ENCODE data around the gene LMF2.

The LMF2 gene

DNA sequence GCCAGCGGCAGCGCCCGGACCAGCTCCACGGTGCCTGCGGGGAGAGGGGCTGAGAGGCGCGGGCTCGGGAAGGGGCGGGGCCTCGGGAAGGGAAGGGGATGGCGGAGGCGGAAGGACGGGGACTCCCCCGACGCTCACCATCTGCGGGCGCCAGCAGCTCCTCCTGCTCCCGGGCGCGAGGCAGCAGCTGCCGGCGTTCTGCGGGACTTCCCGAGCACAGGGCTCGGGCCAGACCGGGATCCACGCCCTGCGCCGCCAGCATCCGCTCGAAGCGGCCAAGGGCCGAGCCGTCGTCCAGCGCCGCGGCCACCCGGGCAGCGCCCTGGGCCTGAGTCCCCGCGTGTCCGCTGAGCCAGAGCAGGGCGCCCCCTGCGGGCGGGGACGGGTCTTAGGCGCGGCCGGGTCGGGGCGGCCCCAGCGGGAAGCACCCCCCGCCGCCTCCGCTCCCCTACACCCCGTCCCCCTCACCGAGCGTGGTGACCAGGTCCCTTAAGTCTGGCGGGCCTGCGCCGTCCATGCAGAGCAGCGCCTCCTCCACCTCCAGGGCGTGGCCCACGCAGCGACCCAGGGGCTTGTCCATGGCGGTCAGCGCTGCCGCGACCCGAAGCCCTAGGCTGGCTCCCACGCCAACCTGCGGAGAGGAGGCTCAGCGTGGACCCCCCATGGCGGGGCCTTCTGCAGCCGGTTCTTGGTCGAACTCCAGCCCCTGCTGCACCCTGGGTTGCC is 18.8 kb upstream of the LMF2 start (continued):
- TF ChIP-seq HOXC10 (CRISPR knock-in tag; IDR thresholded peaks at IDR 0.05) = 0 out of 2 replicates have a peak, but pooled peaks have one; percentile 37
- peak; percentile 64 for TF ChIP-seq YY1 (tag by site-specific recombination; IDR thresholded peaks at IDR 0.05)
- no peak for TF ChIP-seq ZBTB26 (tag by site-specific recombination; optimal IDR thresholded peaks at IDR 0.05)
- TF ChIP-seq, protein P1, sequence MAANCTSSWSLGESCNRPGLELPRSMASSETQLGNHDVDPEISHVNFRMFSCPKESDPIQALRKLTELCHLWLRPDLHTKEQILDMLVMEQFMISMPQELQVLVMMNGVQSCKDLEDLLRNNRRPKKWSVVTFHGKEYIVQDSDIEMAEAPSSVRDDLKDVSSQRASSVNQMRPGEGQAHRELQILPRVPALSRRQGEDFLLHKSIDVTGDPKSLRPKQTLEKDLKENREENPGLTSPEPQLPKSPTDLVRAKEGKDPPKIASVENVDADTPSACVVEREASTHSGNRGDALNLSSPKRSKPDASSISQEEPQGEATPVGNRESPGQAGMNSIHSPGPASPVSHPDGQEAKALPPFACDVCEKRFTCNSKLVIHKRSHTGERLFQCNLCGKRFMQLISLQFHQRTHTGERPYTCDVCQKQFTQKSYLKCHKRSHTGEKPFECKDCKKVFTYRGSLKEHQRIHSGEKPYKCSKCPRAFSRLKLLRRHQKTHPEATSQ (tag by site-specific recombination; IDR thresholded peaks at IDR 0.05) = 0 out of 2 replicates have a peak, but pooled peaks have one; percentile 69
- TF ChIP-seq ZIC2 (tag by site-specific recombination; IDR thresholded peaks at IDR 0.05) = peak; percentile 86
- TF ChIP-seq GLIS2 (tag by site-specific recombination; IDR thresholded peaks at IDR 0.05) = peak; percentile 79
- peak; percentile 59 for TF ChIP-seq ZNF561 (tag by site-specific recombination; IDR thresholded peaks at IDR 0.05; ENCODE audit: borderline replicate concordance)
- TF ChIP-seq, protein P2, sequence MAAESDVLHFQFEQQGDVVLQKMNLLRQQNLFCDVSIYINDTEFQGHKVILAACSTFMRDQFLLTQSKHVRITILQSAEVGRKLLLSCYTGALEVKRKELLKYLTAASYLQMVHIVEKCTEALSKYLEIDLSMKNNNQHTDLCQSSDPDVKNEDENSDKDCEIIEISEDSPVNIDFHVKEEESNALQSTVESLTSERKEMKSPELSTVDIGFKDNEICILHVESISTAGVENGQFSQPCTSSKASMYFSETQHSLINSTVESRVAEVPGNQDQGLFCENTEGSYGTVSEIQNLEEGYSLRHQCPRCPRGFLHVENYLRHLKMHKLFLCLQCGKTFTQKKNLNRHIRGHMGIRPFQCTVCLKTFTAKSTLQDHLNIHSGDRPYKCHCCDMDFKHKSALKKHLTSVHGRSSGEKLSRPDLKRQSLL (tag by site-specific recombination; IDR thresholded peaks at IDR 0.05) = 0 out of 2 replicates have a peak, but pooled peaks have one; percentile 7
- no peak for TF ChIP-seq MEIS1 (CRISPR knock-in tag; IDR thresholded peaks at IDR 0.05; ENCODE audit: borderline replicate concordance)
- no peak for TF ChIP-seq ZNF426 (tag by site-specific recombination; IDR thresholded peaks at IDR 0.05)
- TF ChIP-seq ZNF529 (tag by site-specific recombination; IDR thresholded peaks at IDR 0.05; ENCODE audit: insufficient replicate concordance) = no peak
- TF ChIP-seq, protein P3, sequence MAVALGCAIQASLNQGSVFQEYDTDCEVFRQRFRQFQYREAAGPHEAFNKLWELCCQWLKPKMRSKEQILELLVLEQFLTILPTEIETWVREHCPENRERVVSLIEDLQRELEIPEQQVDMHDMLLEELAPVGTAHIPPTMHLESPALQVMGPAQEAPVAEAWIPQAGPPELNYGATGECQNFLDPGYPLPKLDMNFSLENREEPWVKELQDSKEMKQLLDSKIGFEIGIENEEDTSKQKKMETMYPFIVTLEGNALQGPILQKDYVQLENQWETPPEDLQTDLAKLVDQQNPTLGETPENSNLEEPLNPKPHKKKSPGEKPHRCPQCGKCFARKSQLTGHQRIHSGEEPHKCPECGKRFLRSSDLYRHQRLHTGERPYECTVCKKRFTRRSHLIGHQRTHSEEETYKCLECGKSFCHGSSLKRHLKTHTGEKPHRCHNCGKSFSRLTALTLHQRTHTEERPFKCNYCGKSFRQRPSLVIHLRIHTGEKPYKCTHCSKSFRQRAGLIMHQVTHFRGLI (tag by site-specific recombination; IDR thresholded peaks at IDR 0.05) = peak; percentile 88
- no peak for TF ChIP-seq MZF1 (tag by site-specific recombination; IDR thresholded peaks at IDR 0.05; ENCODE audit: borderline replicate concordance)
- TF ChIP-seq ZNF175 (tag by site-specific recombination; IDR thresholded peaks at IDR 0.05) = no peak
- TF ChIP-seq ZBTB8A (tag by site-specific recombination; IDR thresholded peaks at IDR 0.05) = peak; percentile 87
- TF ChIP-seq ZNF76 (tag by site-specific recombination; IDR thresholded peaks at IDR 0.05; ENCODE audit: borderline replicate concordance, low read depth) = peak; percentile 9; the same call in 1 of the 2 replicates
- peak; percentile 46; the same call in 1 of the 2 replicates for TF ChIP-seq ZNF610 (tag by site-specific recombination; IDR thresholded peaks at IDR 0.05; ENCODE audit: borderline replicate concordance)
- peak; percentile 20; the same call in 1 of the 2 replicates for TF ChIP-seq ZNF692 (tag by site-specific recombination; IDR thresholded peaks at IDR 0.05)
- peak; percentile 13 for TF ChIP-seq KLF9 (tag by site-specific recombination; IDR thresholded peaks at IDR 0.05; ENCODE audit: low read depth)
- no peak for TF ChIP-seq ZNF558 (tag by site-specific recombination; IDR thresholded peaks at IDR 0.05)
- no peak for TF ChIP-seq ZNF544 (tag by site-specific recombination; IDR thresholded peaks at IDR 0.05)
- TF ChIP-seq ZNF121 (tag by site-specific recombination; IDR thresholded peaks at IDR 0.05) = no peak
- peak; percentile 68; the same call in 1 of the 2 replicates for TF ChIP-seq ZBTB11 (tag by site-specific recombination; conservative IDR thresholded peaks at IDR 0.05; ENCODE audit: low read depth)
- 0 out of 2 replicates have a peak, but pooled peaks have one; percentile 40 for TF ChIP-seq ZNF785 (tag by site-specific recombination; IDR thresholded peaks at IDR 0.05)
- TF ChIP-seq ZNF398 (tag by site-specific recombination; IDR thresholded peaks at IDR 0.05) = peak; percentile 30
- no peak; the same call in 1 of the 2 replicates for TF ChIP-seq SP3 (tag by site-specific recombination; IDR thresholded peaks at IDR 0.05)
- TF ChIP-seq ZNF624 (tag by site-specific recombination; IDR thresholded peaks at IDR 0.05) = no peak
